SK-N-SH (cell line): ENCODE measurements around the gene RSU1. TPM values are rescaled to one million over a fixed set of nuclear protein-coding genes. Genes with fewer than 3 reads are reported as not detected.

ENCODE experiments used
- CTCF ChIA-PET: fragments of 300-600, 350-600 bp; formaldehyde crosslinking; extraction: SDS; loops from one replicate; lab custom pipeline; 2021; lab: Yijun Ruan, JAX
- POLR2A ChIA-PET: fragments of 350-600 bp; sonication (Branson Sonifier 250); formaldehyde crosslinking; extraction: SDS; loops from one replicate; lab custom pipeline; 2020; ENCODE audit warnings: antibody characterized with exemption, inconsistent platforms; lab: Yijun Ruan, JAX
- DNase-seq: peaks from one replicate; pipeline ENCODE4 v3.0.0; 2012
- H2AFZ ChIP-seq: fragments of 200-600 bp; sonication (generic); 2 replicates; pipeline ENCODE4 v1.8.1; 2016; ENCODE audit warnings: antibody characterized with exemption, mild to moderate bottlenecking, low read depth
- H3F3A ChIP-seq: fragments of 200-600 bp; sonication (generic); replicated peaks from 2 replicates; pipeline ENCODE3; 2016; ENCODE audit warnings: antibody characterized with exemption, mild to moderate bottlenecking; ENCODE audit not compliant: insufficient read depth
- H3K27ac ChIP-seq, 2 experiments: fragments of 200-500 bp in 1 of 2; fragments of 200-600 bp in 1 of 2; sonication (Bioruptor generic) in 1 of 2; sonication (generic), shearing (Covaris generic) in 1 of 2; 2 replicates each; pipeline versions ENCODE4 v1.5.1 to v1.6.1; 2014 to 2016; ENCODE audit warnings: low read depth in 2 of 2, inconsistent platforms in 1 of 2, low read length in 1 of 2, mild to moderate bottlenecking in 1 of 2, mixed read lengths in 1 of 2
- H3K27me3 ChIP-seq: fragments of 200-600 bp; sonication (generic), shearing (Covaris generic); 2 replicates; pipeline ENCODE4 v1.6.1; 2016; ENCODE audit warnings: mixed run types; ENCODE audit not compliant: insufficient read depth
- H3K36me3 ChIP-seq, 2 experiments: fragments of 200-500 bp in 1 of 2; fragments of 200-600 bp in 1 of 2; sonication (Bioruptor generic) in 1 of 2; sonication (generic) in 1 of 2; replicated peaks in 1 of 2; 2 replicates each; pipeline versions ENCODE3 to v1.5.1; 2014 to 2016; ENCODE audit warnings: low read length in 1 of 2, mild to moderate bottlenecking in 1 of 2; ENCODE audit not compliant: insufficient read depth in 2 of 2, control insufficient read depth in 1 of 2
- H3K4me1 ChIP-seq, 2 experiments: fragments of 200-500 bp in 1 of 2; fragments of 200-600 bp in 1 of 2; sonication (Bioruptor generic) in 1 of 2; sonication (generic), shearing (Covaris generic) in 1 of 2; 2 replicates each; pipeline versions ENCODE4 v1.5.1 to v1.6.1; 2014 to 2016; ENCODE audit warnings: low read depth in 1 of 2, low read length in 1 of 2, mixed run types in 1 of 2; ENCODE audit not compliant: insufficient read depth in 2 of 2, control insufficient read depth in 1 of 2
- H3K4me2 ChIP-seq: fragments of 200-600 bp; sonication (generic), shearing (Covaris generic); 2 replicates; pipeline ENCODE4 v1.6.1; 2017; ENCODE audit warnings: mixed run types
- H3K4me3 ChIP-seq, 2 experiments: fragments of 200-500 bp in 1 of 2; fragments of 200-600 bp in 1 of 2; sonication (Bioruptor generic) in 1 of 2; sonication (generic), shearing (Covaris generic) in 1 of 2; 2 replicates each; pipeline versions ENCODE4 v1.5.1 to v1.8.1; 2014 to 2016; ENCODE audit warnings: low read depth in 2 of 2, inconsistent platforms in 1 of 2, low read length in 1 of 2, mild to moderate bottlenecking in 1 of 2, mixed read lengths in 1 of 2, moderate library complexity in 1 of 2
- H3K79me2 ChIP-seq: fragments of 200-600 bp; sonication (generic); 2 replicates; pipeline ENCODE4 v1.8.1; 2017; ENCODE audit warnings: mild to moderate bottlenecking; ENCODE audit not compliant: insufficient read depth
- H3K9ac ChIP-seq: fragments of 200-600 bp; sonication (generic); 2 replicates; pipeline ENCODE4 v1.6.1; 2017; ENCODE audit warnings: mixed run types
- H3K9me2 ChIP-seq: fragments of 200-600 bp; sonication (generic); 2 replicates; pipeline ENCODE4 v1.6.1; 2017; ENCODE audit warnings: mixed run types
- H3K9me3 ChIP-seq: fragments of 200-600 bp; sonication (generic); 2 replicates; pipeline ENCODE4 v1.6.1; 2017; ENCODE audit warnings: mixed run types, mild to moderate bottlenecking, moderate library complexity
- H4K20me1 ChIP-seq: fragments of 200-600 bp; sonication (generic); 2 replicates; pipeline ENCODE4 v1.6.1; 2017; ENCODE audit warnings: mild to moderate bottlenecking, mixed run types; ENCODE audit not compliant: insufficient read depth
- CHD2 ChIP-seq: fragments of 150-350 bp; IDR thresholded peaks from 2 replicates; pipeline ENCODE4 v1.6.1; 2018; ENCODE audit warnings: low read length; ENCODE audit not compliant: partially characterized antibody
- ELF1 ChIP-seq: IDR thresholded peaks from 2 replicates; pipeline ENCODE4 v1.4.0; 2012
- EP300 ChIP-seq, 2 experiments: IDR thresholded peaks; 2 replicates each; pipeline versions ENCODE4 v1.4.0 to v1.6.1; 2012; ENCODE audit warnings: borderline replicate concordance in 1 of 2, low read depth in 1 of 2, low read length in 1 of 2
- EZH2phosphoT487 ChIP-seq: fragments of 200-600 bp; sonication (generic); IDR thresholded peaks from 2 replicates; pipeline ENCODE4 v1.6.1; 2017; ENCODE audit warnings: low read depth, mixed run types, mild to moderate bottlenecking, antibody characterized with exemption, moderate library complexity, borderline replicate concordance
- FOSL2 ChIP-seq: IDR thresholded peaks from 2 replicates; pipeline ENCODE4 v1.4.0; 2012; ENCODE audit warnings: low read depth, mild to moderate bottlenecking, moderate library complexity, borderline replicate concordance
- FOXJ3 ChIP-seq: sonication (generic); formaldehyde crosslinking; IDR thresholded peaks from 2 replicates; pipeline ENCODE4 v1.5.1; 2020; ENCODE audit warnings: mild to moderate bottlenecking, missing genetic modification reagents
- FOXM1 ChIP-seq: IDR thresholded peaks from 2 replicates; pipeline ENCODE4 v1.4.0; 2012; ENCODE audit warnings: low read depth, mild to moderate bottlenecking
- GATA2 ChIP-seq: sonication (generic); formaldehyde crosslinking; IDR thresholded peaks from 2 replicates; pipeline ENCODE4 v1.5.0; 2020; ENCODE audit warnings: mild to moderate bottlenecking, missing genetic modification reagents
- IRF3 ChIP-seq: fragments of 150-350 bp; IDR thresholded peaks from 2 replicates; pipeline ENCODE4 v1.6.1; 2016; ENCODE audit warnings: mild to moderate bottlenecking, low read depth, low read length
- JUND ChIP-seq: IDR thresholded peaks from 2 replicates; pipeline ENCODE4 v1.4.0; 2012
- MAX ChIP-seq: IDR thresholded peaks from 2 replicates; pipeline ENCODE4 v1.4.0; 2012; ENCODE audit warnings: low read depth
- NFIC ChIP-seq: IDR thresholded peaks from 2 replicates; pipeline ENCODE4 v1.4.0; 2012; ENCODE audit warnings: borderline replicate concordance
- NRF1 ChIP-seq: IDR thresholded peaks from 2 replicates; pipeline ENCODE4 v1.6.1; 2012; ENCODE audit warnings: low read depth, mild to moderate bottlenecking, low read length
- POLR2AphosphoS5 ChIP-seq: IDR thresholded peaks from 2 replicates; pipeline ENCODE4 v1.6.1; 2012; ENCODE audit warnings: low read depth, low read length
- RCOR1 ChIP-seq: fragments of 150-350 bp; IDR thresholded peaks from 2 replicates; pipeline ENCODE4 v1.6.1; 2017; ENCODE audit warnings: antibody characterized with exemption, low read length
- REST ChIP-seq: IDR thresholded peaks from 2 replicates; pipeline ENCODE4 v1.6.1; 2012; ENCODE audit warnings: mild to moderate bottlenecking, low read depth, low read length, moderate library complexity
- RFX5 ChIP-seq: IDR thresholded peaks from 2 replicates; pipeline ENCODE4 v1.6.1; 2012; ENCODE audit warnings: mild to moderate bottlenecking, improper control_type of control experiment, low read length
- RXRA ChIP-seq: IDR thresholded peaks from 2 replicates; pipeline ENCODE4 v1.4.0; 2012; ENCODE audit warnings: low read depth, mild to moderate bottlenecking, borderline replicate concordance
- TCF12 ChIP-seq: IDR thresholded peaks from 2 replicates; pipeline ENCODE4 v1.4.0; 2012
- USF2 ChIP-seq: fragments of 150-350 bp; IDR thresholded peaks from 2 replicates; pipeline ENCODE4 v1.6.1; 2017; ENCODE audit warnings: antibody characterized with exemption, low read length, low read depth, borderline replicate concordance
- YY1 ChIP-seq: IDR thresholded peaks from 2 replicates; pipeline ENCODE4 v1.4.0; 2012; ENCODE audit warnings: low read depth, mild to moderate bottlenecking
- ZBTB33 ChIP-seq: IDR thresholded peaks from 2 replicates; pipeline ENCODE4 v1.4.0; 2012; ENCODE audit warnings: low read depth, borderline replicate concordance
- WGBS: methylation state at CpG from one replicate; pipeline ENCODE4 v1.1.6; 2017; ENCODE audit warnings: low lambda C conversion rate; 5-methylcytosine and 5-hydroxymethylcytosine counted together
- polyA plus RNA-seq, 3 experiments: library from polyadenylated mRNA; depleted of rRNA; stranded (reverse); fragments of >200 nt; gene quantifications; 2 replicates each; pipeline ENCODE4 v1.2.3, GENCODE V29; 2012

The RSU1 gene
- polyA plus RNA-seq, 1 of the 3 experiments (the other 2 are of a cell fraction) = 59.8 TPM

GRCh38 chr10:16751244-16751643 lies 66.0 kb downstream of the RSU1 start:
- POLR2A ChIA-PET = no interaction called here
- Histone ChIP-seq H3K79me2 (peaks cover 2% of the 10 kb centered on the region; the same call in 1 of the 2 replicates), H3K36me3 (peaks cover 16 to 21% of the 10 kb centered on the region in 2 experiments), H3K4me1 (no peaks in the 10 kb centered on the region), H3K4me3 (no peak overlapping the region), H3K9ac (no peak overlapping the region), H2AFZ (no peak overlapping the region), H3F3A (no peaks in the 10 kb centered on the region), H3K27ac (no peak overlapping the region), H3K9me3 (no peaks in the 10 kb centered on the region), H4K20me1 (no peaks in the 10 kb centered on the region), H3K4me2 (no peak overlapping the region), H3K9me2 (no peaks in the 10 kb centered on the region), H3K27me3 (no peaks in the 10 kb centered on the region)
- CTCF ChIA-PET = no interaction called here
- no peak for TF ChIP-seq FOSL2
- no peak for TF ChIP-seq TCF12
- no peak for TF ChIP-seq CHD2
- TF ChIP-seq RXRA = no peak
- TF ChIP-seq EP300 (IDR thresholded peaks at IDR 0.05; ENCODE audit: borderline replicate concordance in 1 of 2, low read depth in 1 of 2, low read length in 1 of 2) = no peak
- no peak for TF ChIP-seq NFIC
- no peak for TF ChIP-seq FOXM1
- TF ChIP-seq RCOR1 = no peak
- TF ChIP-seq POLR2AphosphoS5 = no peak
- no peak for TF ChIP-seq IRF3
- TF ChIP-seq YY1 = no peak
- TF ChIP-seq GATA2 (CRISPR knock-in tag) = no peak
- no peak for TF ChIP-seq ZBTB33
- WGBS = 94% methylated on average over 8 of the region's 8 CpGs
- no peak for DNase-seq

- H3K36me3 ChIP-seq = peaks cover 16 to 21% of the 10 kb centered on the region in 2 experiments
- WGBS = 88% methylated on average over 3 of the region's 3 CpGs
- TF ChIP-seq FOXJ3 (CRISPR knock-in tag) (no peak), ELF1 (no peak), RXRA (no peak), NRF1 (no peak), REST (no peak), RFX5 (no peak), JUND (no peak), MAX (no peak), USF2 (no peak), EZH2phosphoT487 (no peak)
These were observed 66.8 kb downstream of the RSU1 start for GRCh38 chr10:16750461-16750860.

More at GRCh38 chr10:16750461-16750860, 66.8 kb downstream of the RSU1 start:
- Histone ChIP-seq H3K4me3 (no peak overlapping the region), H3K4me2 (no peak overlapping the region), H3K4me1 (no peaks in the 10 kb centered on the region; a peak in 1 of 4 replicates), H3K9me2 (no peaks in the 10 kb centered on the region), H3K9me3 (no peaks in the 10 kb centered on the region), H3F3A (no peaks in the 10 kb centered on the region), H3K9ac (no peak overlapping the region), H3K27ac (no peak overlapping the region), H4K20me1 (no peaks in the 10 kb centered on the region), H3K27me3 (no peaks in the 10 kb centered on the region), H2AFZ (no peak overlapping the region), H3K79me2 (peaks cover 2% of the 10 kb centered on the region; the same call in 1 of the 2 replicates)
- POLR2A ChIA-PET = no interaction called here
- DNase-seq = no peak
- CTCF ChIA-PET = interaction anchor here (1.0 kb wide), 1 partner anchor 9 kb away, joined by 3 read pairs; no protein-coding TSS in a partner anchor
